22Rv1 (cell line): ENCODE data around the gene SH3RF3.

Source experiments
- CTCF ChIP-seq: fragments of 450-650 bp; IDR thresholded peaks from 2 replicates; pipeline ENCODE4 v1.5.1; 2017; ENCODE audit warnings: mild to moderate bottlenecking
- ZFX ChIP-seq: fragments of 450-650 bp; IDR thresholded peaks from 2 replicates; pipeline ENCODE4 v1.6.1; 2017; ENCODE audit warnings: antibody characterized with exemption, borderline replicate concordance

- no peak for TF ChIP-seq CTCF
- no peak for TF ChIP-seq ZFX
Observed at GRCh38 chr2:109248590-109248989, 119.6 kb downstream of the SH3RF3 start.
